ENCODE data around the gene TCAP.

- TF ChIP-seq GATA3 (IDR thresholded peaks at IDR 0.05; ENCODE audit: low read depth, low read length) (no peak), GATA2 (IDR thresholded peaks at IDR 0.05; ENCODE audit: low read depth, low read length) (no peak)
Observed at GRCh38 chr17:39666601-39667261, 1.6 kb downstream of the TCAP start.
